ENCODE measurements around the gene DTX4.

Gene DTX4

GRCh38 chr11:59196777-59197176 is 24.8 kb downstream of the DTX4 start:
- Histone ChIP-seq H3K4me1 (ENCODE audit: insufficient read depth, low read length, severe bottlenecking) (peaks cover 15% of the 10 kb centered on the region), H3K9ac (ENCODE audit: low read length) (no peak overlapping the region), H3K79me2 (ENCODE audit: insufficient read depth, low read length) (no peaks in the 10 kb centered on the region), H3K9me3 (ENCODE audit: low read length) (no peaks in the 10 kb centered on the region), H3K27ac (ENCODE audit: low read depth, low read length, poor library complexity, severe bottlenecking) (no peak overlapping the region), H3K36me3 (ENCODE audit: insufficient read depth, low read length) (no peaks in the 10 kb centered on the region), H3K9me2 (ENCODE audit: low read depth, low read length) (no peaks in the 10 kb centered on the region), H3K4me2 (ENCODE audit: low read length) (no peak overlapping the region), H3F3A (ENCODE audit: insufficient read depth, low read length) (no peaks in the 10 kb centered on the region), H2AFZ (ENCODE audit: low read length) (no peak overlapping the region), H3K4me3 (ENCODE audit: low read depth, low read length, poor library complexity, severe bottlenecking) (no peak overlapping the region), H4K20me1 (ENCODE audit: insufficient read depth, low read length) (no peaks in the 10 kb centered on the region), H3K27me3 (ENCODE audit: insufficient read depth, low read length) (no peaks in the 10 kb centered on the region)
- TF ChIP-seq CTCF (IDR thresholded peaks at IDR 0.05; ENCODE audit: low read length): no peak
- TF ChIP-seq EZH2 (IDR thresholded peaks at IDR 0.05; ENCODE audit: borderline replicate concordance, low read length): no peak

GRCh38 chr11:59197991-59198390 is 26.1 kb downstream of the DTX4 start:
- Histone ChIP-seq H3K36me3 (ENCODE audit: insufficient read depth, low read length) (no peaks in the 10 kb centered on the region), H3K27ac (ENCODE audit: low read depth, low read length, poor library complexity, severe bottlenecking) (no peak overlapping the region), H3K27me3 (ENCODE audit: insufficient read depth, low read length) (no peaks in the 10 kb centered on the region), H3K4me2 (ENCODE audit: low read length) (no peak overlapping the region), H3K9me2 (ENCODE audit: low read depth, low read length) (no peaks in the 10 kb centered on the region), H3K4me1 (ENCODE audit: insufficient read depth, low read length, severe bottlenecking) (peaks cover 15% of the 10 kb centered on the region), H2AFZ (ENCODE audit: low read length) (no peak overlapping the region), H4K20me1 (ENCODE audit: insufficient read depth, low read length) (no peaks in the 10 kb centered on the region), H3K9ac (ENCODE audit: low read length) (no peak overlapping the region), H3F3A (ENCODE audit: insufficient read depth, low read length) (no peaks in the 10 kb centered on the region), H3K4me3 (ENCODE audit: low read depth, low read length, poor library complexity, severe bottlenecking) (no peak overlapping the region), H3K79me2 (ENCODE audit: insufficient read depth, low read length) (no peaks in the 10 kb centered on the region), H3K9me3 (ENCODE audit: low read length) (no peaks in the 10 kb centered on the region)
- TF ChIP-seq EZH2 (IDR thresholded peaks at IDR 0.05; ENCODE audit: borderline replicate concordance, low read length) (no peak), CTCF (IDR thresholded peaks at IDR 0.05; ENCODE audit: low read length) (no peak)

- Histone ChIP-seq H3K27ac (ENCODE audit: low read depth, low read length, poor library complexity, severe bottlenecking) (no peak overlapping the region), H3K9me2 (ENCODE audit: low read depth, low read length) (no peaks in the 10 kb centered on the region), H3K4me3 (ENCODE audit: low read depth, low read length, poor library complexity, severe bottlenecking) (no peak overlapping the region), H3K27me3 (ENCODE audit: insufficient read depth, low read length) (no peaks in the 10 kb centered on the region), H3K4me1 (ENCODE audit: insufficient read depth, low read length, severe bottlenecking) (peaks cover 15% of the 10 kb centered on the region), H2AFZ (ENCODE audit: low read length) (no peak overlapping the region), H3K79me2 (ENCODE audit: insufficient read depth, low read length) (no peaks in the 10 kb centered on the region), H3K9me3 (ENCODE audit: low read length) (no peaks in the 10 kb centered on the region), H3K4me2 (ENCODE audit: low read length) (no peak overlapping the region), H3K9ac (ENCODE audit: low read length) (no peak overlapping the region), H4K20me1 (ENCODE audit: insufficient read depth, low read length) (no peaks in the 10 kb centered on the region), H3K36me3 (ENCODE audit: insufficient read depth, low read length) (no peaks in the 10 kb centered on the region), H3F3A (ENCODE audit: insufficient read depth, low read length) (no peaks in the 10 kb centered on the region)
- TF ChIP-seq EZH2 (IDR thresholded peaks at IDR 0.05; ENCODE audit: borderline replicate concordance, low read length): no peak
- no peak for TF ChIP-seq CTCF (IDR thresholded peaks at IDR 0.05; ENCODE audit: low read length)
Measured at GRCh38 chr11:59198726-59199125, 26.8 kb downstream of the DTX4 start.
